Measurements from ENCODE around the gene ZNF497.
A peak's percentile ranks its signal among the peaks of the same experiment; 100 is the strongest.
"Not testable (repeated sequence)": the region's sequence is repeated elsewhere in the genome, so short reads cannot be mapped to it uniquely, and the experiment has no call there.

Gene ZNF497

GRCh38 chr19:58351990-58352755 lies 10.4 kb downstream of the ZNF497 start:
- Mint-ChIP-seq H3K27ac (no peak overlapping the region), H3K27me3 (peaks cover 51% of the 10 kb centered on the region), H3K4me1 (ENCODE audit: low read depth) (peaks cover 20% of the 10 kb centered on the region), H3K9me3 (no peaks in the 10 kb centered on the region), H3K4me3 (no peak overlapping the region), H3K36me3 (ENCODE audit: low read depth) (peaks cover 50% of the 10 kb centered on the region)
- intact Hi-C loops (cut with micrococcal nuclease) = no loop called here

DNA sequence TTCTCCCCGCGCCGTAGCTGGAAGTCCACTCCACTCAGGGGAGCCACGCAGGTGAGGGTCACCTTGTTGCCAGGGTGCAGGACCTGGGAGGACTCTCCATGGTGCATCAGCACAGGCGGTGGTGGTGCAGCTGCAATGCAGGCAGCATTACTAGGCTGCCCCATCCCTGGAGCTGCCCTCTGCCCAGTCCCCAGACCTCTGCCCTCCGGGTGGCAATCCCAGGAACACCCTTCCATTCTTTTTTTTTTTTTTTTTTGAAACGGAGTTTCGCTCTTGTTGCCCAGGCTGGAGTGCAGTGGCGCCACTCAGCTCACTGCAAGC lies 11.0 kb downstream of the ZNF497 start:
- Mint-ChIP-seq H3K9me3 (no peaks in the 10 kb centered on the region), H3K4me1 (ENCODE audit: low read depth) (peaks cover 18% of the 10 kb centered on the region), H3K36me3 (ENCODE audit: low read depth) (peaks cover 55% of the 10 kb centered on the region), H3K27me3 (peaks cover 48% of the 10 kb centered on the region), H3K4me3 (no peak overlapping the region), H3K27ac (no peak overlapping the region)
- intact Hi-C loops (cut with micrococcal nuclease) = no loop called here

- Mint-ChIP-seq H3K27ac (no peak overlapping the region), H3K4me3 (no peak overlapping the region), H3K36me3 (ENCODE audit: low read depth) (peaks cover 56% of the 10 kb centered on the region), H3K4me1 (ENCODE audit: low read depth) (peaks cover 18% of the 10 kb centered on the region), H3K27me3 (peaks cover 44% of the 10 kb centered on the region), H3K9me3 (no peaks in the 10 kb centered on the region)
- intact Hi-C loops (cut with micrococcal nuclease) = no loop called here
Measured at GRCh38 chr19:58350871-58351557, 11.5 kb downstream of the ZNF497 start.

GRCh38 chr19:58350001-58350861 lies 12.3 kb downstream of the ZNF497 start:
- Mint-ChIP-seq H3K9me3 (no peaks in the 10 kb centered on the region), H3K4me3 (no peak overlapping the region), H3K4me1 (ENCODE audit: low read depth) (peaks cover 24% of the 10 kb centered on the region), H3K27me3 (peaks cover 40% of the 10 kb centered on the region), H3K36me3 (ENCODE audit: low read depth) (peaks cover 62% of the 10 kb centered on the region), H3K27ac (no peak overlapping the region)
- intact Hi-C loops (cut with micrococcal nuclease) = no loop called here

DNA sequence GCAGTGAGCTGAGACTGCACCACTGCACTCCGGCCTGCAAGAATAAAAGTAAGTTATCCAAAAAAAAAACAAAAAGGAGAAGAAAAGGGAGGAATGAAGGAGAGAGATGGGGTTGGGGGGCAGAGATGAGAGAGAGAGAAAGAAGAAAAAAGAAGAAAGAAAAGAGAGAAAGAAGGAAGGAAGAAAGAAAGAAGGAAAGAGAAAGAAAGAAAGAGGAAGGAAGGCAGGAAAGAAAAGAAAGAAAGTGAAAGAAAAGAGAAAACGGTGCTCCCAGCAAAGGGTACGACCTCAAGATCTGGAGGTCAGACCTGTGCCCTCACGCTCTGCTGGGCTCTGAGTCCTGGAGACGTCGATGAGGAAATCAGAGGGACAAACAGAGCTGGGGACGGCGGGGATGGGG lies 13.0 kb downstream of the ZNF497 start:
- intact Hi-C loops (cut with micrococcal nuclease) = loop anchor here (10.0 kb wide), 1 partner anchor 55 kb away; the partner anchor contains the start of gene ZNF584
- H3K4me3 Mint-ChIP-seq = no peak overlapping the region

GRCh38 chr19:58348080-58348479 lies 14.5 kb downstream of the ZNF497 start:
- H3K4me3 Mint-ChIP-seq = peak overlapping the region; percentile 94
- peaks cover 31% of the 10 kb centered on the region for H3K27me3 Mint-ChIP-seq
- peaks cover 24% of the 10 kb centered on the region for H3K4me1 Mint-ChIP-seq (ENCODE audit: low read depth)
- peak overlapping the region; percentile 86 for H3K27ac Mint-ChIP-seq
- H3K36me3 Mint-ChIP-seq (ENCODE audit: low read depth) = peaks cover 54% of the 10 kb centered on the region
- not testable (repeated sequence) for H3K9me3 Mint-ChIP-seq
- intact Hi-C loops (cut with micrococcal nuclease) = loop anchor here (10.0 kb wide), 1 partner anchor 57 kb away; the partner anchor contains the start of gene ZNF584

More for the DNA sequence above, 13.0 kb downstream of the ZNF497 start:
- peaks cover 62% of the 10 kb centered on the region for H3K36me3 Mint-ChIP-seq (ENCODE audit: low read depth)
- H3K4me1 Mint-ChIP-seq (ENCODE audit: low read depth) = peaks cover 24% of the 10 kb centered on the region
- H3K27me3 Mint-ChIP-seq = peaks cover 36% of the 10 kb centered on the region
- H3K27ac Mint-ChIP-seq = no peak overlapping the region
- no peaks in the 10 kb centered on the region for H3K9me3 Mint-ChIP-seq

DNA sequence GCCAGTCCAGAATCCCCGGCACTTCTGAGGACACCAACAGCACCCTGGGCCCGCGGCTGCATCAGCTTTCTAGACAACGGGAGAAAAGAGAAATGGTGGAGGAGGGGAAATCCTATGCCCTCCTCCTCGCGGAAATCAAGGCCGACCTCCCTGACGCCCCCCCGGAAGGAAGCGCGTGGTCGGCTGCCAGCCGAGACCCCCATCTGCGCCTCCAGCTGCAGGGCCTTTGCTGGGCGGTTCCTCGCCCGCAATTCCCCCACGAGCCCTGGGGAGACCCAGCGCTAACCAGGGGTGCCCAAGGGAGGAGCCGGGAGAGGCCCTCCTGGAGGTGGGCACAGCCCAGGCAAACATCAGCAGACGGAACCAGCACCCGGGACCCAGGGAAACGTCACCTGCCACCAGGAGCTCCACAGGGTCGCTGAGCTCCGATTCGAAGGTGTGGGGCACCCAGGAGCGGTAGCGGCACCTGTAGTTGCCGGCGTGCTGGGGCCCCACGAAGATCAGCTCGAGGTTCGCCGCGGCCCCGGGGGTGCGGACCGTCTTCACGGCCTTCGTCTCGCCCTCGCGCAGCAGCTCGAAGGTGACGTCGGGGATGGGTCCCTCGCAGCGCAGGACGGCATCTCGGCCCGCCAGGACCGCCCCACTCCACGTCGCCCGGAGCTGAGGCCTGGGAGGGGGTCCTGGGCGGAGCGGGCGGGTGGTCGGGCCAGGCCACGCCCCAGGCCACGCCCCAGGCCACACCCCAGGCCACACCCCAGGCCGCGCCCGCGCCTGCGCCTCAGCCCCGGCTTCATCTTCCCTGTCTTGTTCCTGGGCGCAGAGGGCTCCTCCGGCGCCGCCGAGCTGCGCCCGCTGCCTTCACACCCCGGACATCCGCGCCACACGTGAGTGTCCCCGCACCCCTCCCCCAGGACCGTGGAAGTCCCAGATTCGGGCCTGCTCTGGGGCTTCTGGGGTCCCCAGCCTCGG lies 15.3 kb downstream of the ZNF497 start:
- H3K4me1 Mint-ChIP-seq (ENCODE audit: low read depth) = peaks cover 25% of the 10 kb centered on the region
- H3K9me3 Mint-ChIP-seq = no peaks in the 10 kb centered on the region
- peak overlapping the region; percentile 94 for H3K4me3 Mint-ChIP-seq
- intact Hi-C loops (cut with micrococcal nuclease) = loop anchor here (10.0 kb wide), 1 partner anchor 58 kb away; the partner anchor contains the start of gene ZNF584
- peaks cover 31% of the 10 kb centered on the region for H3K27me3 Mint-ChIP-seq
- H3K27ac Mint-ChIP-seq = peak overlapping the region; percentile 86
- H3K36me3 Mint-ChIP-seq (ENCODE audit: low read depth) = peaks cover 54% of the 10 kb centered on the region

GRCh38 chr19:58345558-58345957 lies 17.0 kb downstream of the ZNF497 start:
- intact Hi-C loops (cut with micrococcal nuclease) = loop anchor here (10.0 kb wide), 1 partner anchor 59 kb away; the partner anchor contains the start of gene ZNF584
- no peaks in the 10 kb centered on the region for H3K9me3 Mint-ChIP-seq
- peaks cover 31% of the 10 kb centered on the region for H3K4me1 Mint-ChIP-seq (ENCODE audit: low read depth)
- H3K36me3 Mint-ChIP-seq (ENCODE audit: low read depth) = peaks cover 54% of the 10 kb centered on the region
- peak overlapping the region; percentile 94 for H3K4me3 Mint-ChIP-seq
- no peak overlapping the region for H3K27ac Mint-ChIP-seq
- H3K27me3 Mint-ChIP-seq = peaks cover 20% of the 10 kb centered on the region

- Mint-ChIP-seq H3K4me1 (ENCODE audit: low read depth) (peaks cover 14% of the 10 kb centered on the region), H3K27me3 (no peaks in the 10 kb centered on the region), H3K4me3 (no peak overlapping the region), H3K9me3 (peaks cover 9% of the 10 kb centered on the region), H3K27ac (no peak overlapping the region), H3K36me3 (ENCODE audit: low read depth) (peaks cover 83% of the 10 kb centered on the region)
- intact Hi-C loops (cut with micrococcal nuclease) = no loop called here
Measured at GRCh38 chr19:58338825-58339558, 23.6 kb downstream of the ZNF497 start.

DNA sequence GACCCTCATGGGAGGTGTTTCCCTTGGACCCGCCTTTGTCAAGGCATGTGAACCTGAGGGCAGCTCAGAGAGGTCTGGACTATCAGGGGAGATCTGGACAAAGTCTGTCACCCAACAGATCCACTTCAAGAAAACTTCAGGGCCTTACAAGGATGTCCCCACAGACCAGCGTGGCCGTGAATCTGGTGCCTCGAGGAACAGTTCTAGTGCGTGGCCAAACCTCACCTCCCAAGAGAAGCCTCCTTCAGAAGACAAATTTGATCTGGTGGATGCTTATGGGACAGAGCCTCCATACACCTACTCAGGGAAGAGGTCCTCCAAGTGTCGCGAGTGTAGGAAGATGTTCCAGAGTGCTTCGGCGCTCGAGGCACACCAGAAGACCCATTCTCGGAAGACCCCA lies 24.2 kb downstream of the ZNF497 start:
- Mint-ChIP-seq H3K27me3 (no peaks in the 10 kb centered on the region), H3K36me3 (ENCODE audit: low read depth) (peaks cover 86% of the 10 kb centered on the region), H3K4me3 (no peak overlapping the region), H3K27ac (no peak overlapping the region), H3K9me3 (peaks cover 9% of the 10 kb centered on the region), H3K4me1 (ENCODE audit: low read depth) (peaks cover 14% of the 10 kb centered on the region)
- intact Hi-C loops (cut with micrococcal nuclease) = no loop called here

- H3K4me1 Mint-ChIP-seq (ENCODE audit: low read depth) = peaks cover 17% of the 10 kb centered on the region
- H3K9me3 Mint-ChIP-seq = peaks cover 9% of the 10 kb centered on the region
- no peak overlapping the region for H3K4me3 Mint-ChIP-seq
- peaks cover 77% of the 10 kb centered on the region for H3K36me3 Mint-ChIP-seq (ENCODE audit: low read depth)
- no peaks in the 10 kb centered on the region for H3K27me3 Mint-ChIP-seq
- no peak overlapping the region for H3K27ac Mint-ChIP-seq
- intact Hi-C loops (cut with micrococcal nuclease) = no loop called here
Measured at GRCh38 chr19:58336820-58337219, 25.7 kb downstream of the ZNF497 start.

GRCh38 chr19:58336216-58336615 lies 26.3 kb downstream of the ZNF497 start:
- Mint-ChIP-seq H3K4me1 (ENCODE audit: low read depth) (peaks cover 15% of the 10 kb centered on the region), H3K9me3 (peaks cover 9% of the 10 kb centered on the region), H3K4me3 (no peak overlapping the region), H3K36me3 (ENCODE audit: low read depth) (peaks cover 71% of the 10 kb centered on the region), H3K27ac (no peak overlapping the region), H3K27me3 (no peaks in the 10 kb centered on the region)
- intact Hi-C loops (cut with micrococcal nuclease) = no loop called here

Measured in dendritic cell treated with granulocyte-macrophage colony-stimulating factor and Interleukin-4, amounts not matched to agents 40 ng/mL and 50 ng/mL, for 4 days (primary cell).